ENCODE results near the gene TOP3B.

The TOP3B gene

DNA sequence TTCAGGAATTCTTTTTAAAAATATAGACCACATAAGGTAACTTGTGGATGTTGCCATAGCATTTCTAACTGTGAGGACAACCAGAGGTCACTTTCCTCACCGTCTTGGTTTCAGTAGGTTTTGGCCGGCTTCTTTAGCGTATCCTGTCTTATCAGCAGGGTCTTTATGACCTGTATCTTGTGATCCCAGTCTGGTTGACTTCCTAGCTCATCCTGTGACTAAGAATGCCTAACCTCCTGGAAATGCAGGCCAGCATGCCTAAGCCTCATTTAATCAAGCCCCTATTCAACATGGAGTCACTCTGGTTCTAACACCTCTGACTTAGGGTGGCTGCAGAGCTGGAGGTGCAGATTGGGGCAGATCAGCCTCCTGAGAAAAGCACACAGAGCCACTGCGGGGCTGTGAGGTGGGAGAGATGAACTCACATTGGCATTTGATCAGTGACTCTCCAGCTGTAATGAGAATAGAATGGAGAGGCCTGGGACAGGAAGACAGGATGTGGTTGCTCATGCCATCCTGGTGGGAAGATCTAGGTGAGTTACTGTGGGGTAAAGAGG lies 41.1 kb upstream of the TOP3B start:
- Histone ChIP-seq H3K27me3 (ENCODE audit: insufficient read depth, low read length) (no peaks in the 10 kb centered on the region), H4K8ac (ENCODE audit: low read depth, low read length) (no peak overlapping the region), H3K79me2 (ENCODE audit: control insufficient read depth, insufficient read depth, low read length, poor library complexity) (no peaks in the 10 kb centered on the region), H3K23ac (ENCODE audit: low read length) (no peak overlapping the region), H4K12ac (ENCODE audit: low read depth, low read length) (no peak overlapping the region), H3K4me1 (ENCODE audit: control insufficient read depth in 1 of 2, insufficient read depth in 2 of 2, low read length in 2 of 2) (peaks cover 0 to 3% of the 10 kb centered on the region in 2 experiments), H3K27ac (ENCODE audit: low read depth, low read length) (no peak overlapping the region), H2BK120ac (ENCODE audit: insufficient read depth, low read length, poor library complexity) (no peak overlapping the region), H3K79me1 (ENCODE audit: low read length) (no peaks in the 10 kb centered on the region), H2BK12ac (ENCODE audit: low read length) (no peak overlapping the region), H3K9ac (ENCODE audit: low read length) (no peak overlapping the region), H3K9me3 (ENCODE audit: insufficient read depth, low read depth, low read length) (no peaks in the 10 kb centered on the region), H4K91ac (ENCODE audit: low read depth, low read length) (no peak overlapping the region), H3K18ac (ENCODE audit: low read length) (no peak overlapping the region), H3K36me3 (ENCODE audit: control insufficient read depth in 1 of 2, insufficient read depth in 2 of 2, low read length in 2 of 2) (no peaks in the 10 kb centered on the region), H3K4ac (ENCODE audit: low read depth, low read length) (no peak overlapping the region), H3K14ac (ENCODE audit: low read length) (no peak overlapping the region), H3K4me3 (ENCODE audit: low read depth, low read length) (no peak overlapping the region), H2AFZ (ENCODE audit: insufficient read depth, low read length, poor library complexity) (no peak overlapping the region), H3K4me2 (ENCODE audit: low read length) (no peak overlapping the region), H2BK5ac (ENCODE audit: low read depth, low read length, poor library complexity) (no peak overlapping the region), H2AK5ac (ENCODE audit: low read length) (no peak overlapping the region)
- no CpG with 5 or more reads among the region's 4 CpGs for WGBS (ENCODE audit: extremely low coverage, insufficient coverage, insufficient read length)
- DNase-seq = no peak

DNA sequence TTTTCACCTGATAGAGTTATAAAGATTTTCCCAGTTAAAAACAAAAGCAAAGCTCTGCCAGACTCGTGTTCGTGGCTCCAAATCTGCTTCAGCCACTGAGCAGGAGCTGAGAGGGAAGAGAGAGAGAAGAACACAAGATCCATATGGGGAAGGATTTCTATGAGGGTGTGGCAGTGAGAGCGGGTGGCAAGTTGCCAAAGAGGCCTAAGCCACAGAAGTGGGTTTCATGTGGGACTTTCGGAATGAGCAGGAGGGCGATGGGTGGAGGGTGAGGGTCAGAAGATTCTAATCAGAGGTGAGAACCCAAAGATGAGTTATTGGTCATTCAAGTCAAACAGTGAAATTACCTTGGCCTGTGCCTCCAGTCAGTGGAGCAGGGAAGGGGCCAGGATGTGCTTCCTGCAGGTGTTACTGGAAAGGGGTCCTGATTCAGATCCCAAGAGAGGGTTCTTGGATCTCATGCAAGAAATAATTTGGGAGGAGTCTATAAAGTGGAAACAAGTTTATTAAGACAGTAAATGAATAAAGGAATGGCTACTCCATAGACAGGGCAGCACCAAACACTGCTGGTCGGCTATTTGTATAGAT lies 40.5 kb upstream of the TOP3B start:
- no peaks in the 10 kb centered on the region for H3K79me2 ChIP-seq (ENCODE audit: control insufficient read depth, insufficient read depth, low read length, poor library complexity)
- no peak overlapping the region for H2AK5ac ChIP-seq (ENCODE audit: low read length)
- H3K27me3 ChIP-seq (ENCODE audit: insufficient read depth, low read length) = no peaks in the 10 kb centered on the region
- no peak overlapping the region for H2BK120ac ChIP-seq (ENCODE audit: insufficient read depth, low read length, poor library complexity)
- no peak overlapping the region for H3K4ac ChIP-seq (ENCODE audit: low read depth, low read length)
- peaks cover 0 to 3% of the 10 kb centered on the region in 2 experiments for H3K4me1 ChIP-seq (ENCODE audit: control insufficient read depth in 1 of 2, insufficient read depth in 2 of 2, low read length in 2 of 2)
- no peak overlapping the region for H3K18ac ChIP-seq (ENCODE audit: low read length)
- no peak overlapping the region for H4K8ac ChIP-seq (ENCODE audit: low read depth, low read length)
- H3K9ac ChIP-seq (ENCODE audit: low read length) = no peak overlapping the region
- H3K14ac ChIP-seq (ENCODE audit: low read length) = no peak overlapping the region
- no peak overlapping the region for H4K12ac ChIP-seq (ENCODE audit: low read depth, low read length)
- H3K23ac ChIP-seq (ENCODE audit: low read length) = no peak overlapping the region
- no peaks in the 10 kb centered on the region for H3K79me1 ChIP-seq (ENCODE audit: low read length)
- no peak overlapping the region for H3K4me2 ChIP-seq (ENCODE audit: low read length)
- no peaks in the 10 kb centered on the region for H3K36me3 ChIP-seq (ENCODE audit: control insufficient read depth in 1 of 2, insufficient read depth in 2 of 2, low read length in 2 of 2)
- no peak overlapping the region for H2BK12ac ChIP-seq (ENCODE audit: low read length)
- WGBS (ENCODE audit: extremely low coverage, insufficient coverage, insufficient read length) = no CpG with 5 or more reads among the region's 6 CpGs
- H4K91ac ChIP-seq (ENCODE audit: low read depth, low read length) = no peak overlapping the region
- no peak for DNase-seq
- H2AFZ ChIP-seq (ENCODE audit: insufficient read depth, low read length, poor library complexity) = no peak overlapping the region
- no peak overlapping the region for H2BK5ac ChIP-seq (ENCODE audit: low read depth, low read length, poor library complexity)
- H3K27ac ChIP-seq (ENCODE audit: low read depth, low read length) = no peak overlapping the region
- H3K4me3 ChIP-seq (ENCODE audit: low read depth, low read length) = no peak overlapping the region
- no peaks in the 10 kb centered on the region for H3K9me3 ChIP-seq (ENCODE audit: insufficient read depth, low read depth, low read length)

DNA sequence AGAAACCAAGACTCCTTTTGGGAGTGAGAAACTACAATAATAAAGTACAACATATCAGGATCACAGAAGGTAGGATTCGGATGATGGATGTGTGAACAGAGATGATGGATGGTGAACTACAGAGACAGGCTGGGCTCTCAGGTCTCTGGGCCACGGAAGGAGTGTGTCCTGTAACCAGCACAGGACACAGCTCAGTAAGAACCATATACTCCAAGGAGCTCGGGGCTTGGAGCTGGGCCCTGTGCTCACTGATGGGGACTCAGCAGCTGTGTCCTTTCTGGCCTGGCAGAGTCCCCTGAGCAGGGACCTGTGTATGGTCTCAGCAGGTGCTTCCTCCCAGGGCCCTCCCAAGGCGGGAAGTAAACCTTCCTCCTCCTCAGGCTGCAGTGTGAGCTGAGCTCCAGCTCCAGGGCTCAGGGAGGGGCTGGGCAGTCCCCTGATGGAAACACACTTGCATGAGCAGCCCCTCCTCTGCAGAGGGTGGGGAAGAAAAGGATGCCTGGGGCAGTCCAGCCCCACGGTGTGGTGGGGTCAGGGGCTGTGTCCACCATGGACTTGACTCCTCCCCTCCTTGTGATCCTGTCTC lies 39.8 kb upstream of the TOP3B start:
- no peak overlapping the region for H2BK120ac ChIP-seq (ENCODE audit: insufficient read depth, low read length, poor library complexity)
- H3K14ac ChIP-seq (ENCODE audit: low read length) = no peak overlapping the region
- H2BK12ac ChIP-seq (ENCODE audit: low read length) = no peak overlapping the region
- no peak overlapping the region for H3K4me3 ChIP-seq (ENCODE audit: low read depth, low read length)
- no peak overlapping the region for H3K9ac ChIP-seq (ENCODE audit: low read length)
- no peaks in the 10 kb centered on the region for H3K27me3 ChIP-seq (ENCODE audit: insufficient read depth, low read length)
- no CpG with 5 or more reads among the region's 5 CpGs for WGBS (ENCODE audit: extremely low coverage, insufficient coverage, insufficient read length)
- DNase-seq = no peak
- no peak overlapping the region for H2AFZ ChIP-seq (ENCODE audit: insufficient read depth, low read length, poor library complexity)
- no peaks in the 10 kb centered on the region for H3K79me2 ChIP-seq (ENCODE audit: control insufficient read depth, insufficient read depth, low read length, poor library complexity)
- H3K4me2 ChIP-seq (ENCODE audit: low read length) = no peak overlapping the region
- H4K8ac ChIP-seq (ENCODE audit: low read depth, low read length) = no peak overlapping the region
- H3K27ac ChIP-seq (ENCODE audit: low read depth, low read length) = no peak overlapping the region
- H3K36me3 ChIP-seq (ENCODE audit: control insufficient read depth in 1 of 2, insufficient read depth in 2 of 2, low read length in 2 of 2) = no peaks in the 10 kb centered on the region
- no peaks in the 10 kb centered on the region for H3K79me1 ChIP-seq (ENCODE audit: low read length)
- no peaks in the 10 kb centered on the region for H3K9me3 ChIP-seq (ENCODE audit: insufficient read depth, low read depth, low read length)
- H3K4ac ChIP-seq (ENCODE audit: low read depth, low read length) = no peak overlapping the region
- peaks cover 0 to 3% of the 10 kb centered on the region in 2 experiments for H3K4me1 ChIP-seq (ENCODE audit: control insufficient read depth in 1 of 2, insufficient read depth in 2 of 2, low read length in 2 of 2)
- no peak overlapping the region for H3K23ac ChIP-seq (ENCODE audit: low read length)
- H4K12ac ChIP-seq (ENCODE audit: low read depth, low read length) = no peak overlapping the region
- no peak overlapping the region for H2AK5ac ChIP-seq (ENCODE audit: low read length)
- no peak overlapping the region for H4K91ac ChIP-seq (ENCODE audit: low read depth, low read length)
- no peak overlapping the region for H3K18ac ChIP-seq (ENCODE audit: low read length)
- no peak overlapping the region for H2BK5ac ChIP-seq (ENCODE audit: low read depth, low read length, poor library complexity)

DNA sequence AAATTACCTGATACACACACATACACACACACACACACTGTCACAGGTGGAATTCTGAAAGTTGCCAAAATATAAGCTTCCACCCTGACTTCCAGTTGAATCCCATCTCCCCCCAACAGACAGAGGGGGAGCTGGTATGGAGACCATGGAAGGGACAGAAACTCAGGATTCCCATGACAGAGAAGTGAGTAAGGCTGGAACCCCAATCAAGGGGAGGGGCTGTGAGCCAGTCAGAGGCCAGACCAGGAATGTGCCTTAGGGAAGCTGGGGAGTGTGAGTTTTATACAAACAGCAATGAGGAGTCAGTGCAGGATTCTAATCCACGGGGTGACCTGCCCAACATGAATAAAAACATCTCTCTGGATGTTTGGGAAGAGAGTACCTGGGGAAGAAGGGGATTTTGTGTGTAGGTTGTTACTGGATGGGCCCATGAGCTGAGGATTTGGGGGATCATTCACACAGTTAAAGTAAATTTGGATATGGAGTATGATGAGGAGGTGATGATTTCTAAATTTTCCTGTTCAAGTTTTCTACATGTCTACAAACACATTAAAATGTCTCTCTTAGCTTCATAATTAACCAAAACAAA lies 38.7 kb upstream of the TOP3B start:
- no peak overlapping the region for H2BK12ac ChIP-seq (ENCODE audit: low read length)
- no CpG with 5 or more reads among the region's 1 CpG for WGBS (ENCODE audit: extremely low coverage, insufficient coverage, insufficient read length)
- H3K18ac ChIP-seq (ENCODE audit: low read length) = no peak overlapping the region
- no peak overlapping the region for H3K4me3 ChIP-seq (ENCODE audit: low read depth, low read length)
- no peak overlapping the region for H4K8ac ChIP-seq (ENCODE audit: low read depth, low read length)
- no peak overlapping the region for H3K4me2 ChIP-seq (ENCODE audit: low read length)
- H3K27me3 ChIP-seq (ENCODE audit: insufficient read depth, low read length) = no peaks in the 10 kb centered on the region
- H4K91ac ChIP-seq (ENCODE audit: low read depth, low read length) = no peak overlapping the region
- no peak overlapping the region for H4K12ac ChIP-seq (ENCODE audit: low read depth, low read length)
- H2BK5ac ChIP-seq (ENCODE audit: low read depth, low read length, poor library complexity) = no peak overlapping the region
- H2AFZ ChIP-seq (ENCODE audit: insufficient read depth, low read length, poor library complexity) = no peak overlapping the region
- H2BK120ac ChIP-seq (ENCODE audit: insufficient read depth, low read length, poor library complexity) = no peak overlapping the region
- H3K79me2 ChIP-seq (ENCODE audit: control insufficient read depth, insufficient read depth, low read length, poor library complexity) = no peaks in the 10 kb centered on the region
- no peak overlapping the region for H3K9ac ChIP-seq (ENCODE audit: low read length)
- H3K9me3 ChIP-seq (ENCODE audit: insufficient read depth, low read depth, low read length) = no peaks in the 10 kb centered on the region
- no peak overlapping the region for H2AK5ac ChIP-seq (ENCODE audit: low read length)
- H3K36me3 ChIP-seq (ENCODE audit: control insufficient read depth in 1 of 2, insufficient read depth in 2 of 2, low read length in 2 of 2) = no peaks in the 10 kb centered on the region
- no peak for DNase-seq
- H3K79me1 ChIP-seq (ENCODE audit: low read length) = no peaks in the 10 kb centered on the region
- peaks cover 0 to 3% of the 10 kb centered on the region in 2 experiments for H3K4me1 ChIP-seq (ENCODE audit: control insufficient read depth in 1 of 2, insufficient read depth in 2 of 2, low read length in 2 of 2)
- H3K4ac ChIP-seq (ENCODE audit: low read depth, low read length) = no peak overlapping the region
- H3K14ac ChIP-seq (ENCODE audit: low read length) = no peak overlapping the region
- H3K23ac ChIP-seq (ENCODE audit: low read length) = no peak overlapping the region
- H3K27ac ChIP-seq (ENCODE audit: low read depth, low read length) = no peak overlapping the region
